H1 (cell line): ENCODE results near the gene RPS6KC1. TPM values are rescaled to one million over a fixed set of nuclear protein-coding genes. Genes with fewer than 3 reads are reported as not detected.

Experiments used
- CTCF ChIA-PET: fragments of 300-600 bp; sonication (Branson Sonifier 250); formaldehyde crosslinking; loops from one replicate; lab custom pipeline; 2021; ENCODE audit not compliant: partially characterized antibody; lab: Charles Lee
- POLR2A ChIA-PET: fragments of 300-600 bp; sonication (Branson Sonifier 250); formaldehyde crosslinking; loops from one replicate; lab custom pipeline; 2021; ENCODE audit warnings: inconsistent platforms; ENCODE audit not compliant: partially characterized antibody; lab: Charles Lee
- DNase-seq, 2 experiments: peaks; one replicate each; pipeline versions ENCODE4 v3.0.0 to v3.0.0-alpha.2; 2010 to 2022; ENCODE audit warnings: low spot score in 2 of 2, low read depth in 1 of 2, mixed read lengths in 1 of 2
- FAIRE-seq: peaks from 2 replicates; lab custom pipeline; 2011; peaks lifted over from hg19 to GRCh38; lab: Jason Lieb, UNC
- H2AFZ ChIP-seq: 2 replicates; pipeline ENCODE4 v1.8.1; 2012; ENCODE audit warnings: low read length, inconsistent platforms
- H2AK5ac ChIP-seq: 2 replicates; pipeline ENCODE4 v1.6.1; 2013; ENCODE audit warnings: low read depth, low read length
- H2BK120ac ChIP-seq: replicated peaks from 2 replicates; pipeline ENCODE3; 2013; ENCODE audit warnings: low read depth, low read length, inconsistent platforms
- H2BK12ac ChIP-seq: 2 replicates; pipeline ENCODE4 v1.6.1; 2013; ENCODE audit warnings: low read depth, low read length
- H2BK15ac ChIP-seq: 2 replicates; pipeline ENCODE4 v1.6.1; 2013; ENCODE audit warnings: low read length
- H2BK20ac ChIP-seq: 2 replicates; pipeline ENCODE4 v1.6.1; 2013; ENCODE audit warnings: low read length
- H2BK5ac ChIP-seq: 2 replicates; pipeline ENCODE4 v1.6.1; 2013; ENCODE audit warnings: low read depth, low read length
- H3K14ac ChIP-seq: 2 replicates; pipeline ENCODE4 v1.6.1; 2013; ENCODE audit warnings: inconsistent platforms; ENCODE audit not compliant: insufficient read length
- H3K18ac ChIP-seq: 2 replicates; pipeline ENCODE4 v1.6.1; 2013; ENCODE audit warnings: low read length; ENCODE audit errors: extremely low read depth
- H3K23ac ChIP-seq: 2 replicates; pipeline ENCODE4 v1.6.1; 2013; ENCODE audit warnings: inconsistent platforms; ENCODE audit not compliant: insufficient read length
- H3K23me2 ChIP-seq: 2 replicates; pipeline ENCODE4 v1.6.1; 2013; ENCODE audit warnings: low read depth, low read length
- H3K27ac ChIP-seq: 2 replicates; pipeline ENCODE4 v1.6.1; 2011; ENCODE audit warnings: low read depth, low read length, inconsistent platforms
- H3K27me3 ChIP-seq, 4 experiments: replicated peaks in 1 of 4; 1 replicate in 1 of 4; 2 replicates in 3 of 4; pipeline versions ENCODE4 v1.6.1 to v1.8.1; 2011 to 2013; ENCODE audit warnings: low read length in 3 of 4, mild to moderate bottlenecking in 3 of 4, inconsistent platforms in 2 of 4, mixed read lengths in 2 of 4, moderate library complexity in 1 of 4; ENCODE audit not compliant: control insufficient read depth in 3 of 4, insufficient read depth in 3 of 4; ENCODE audit errors: extremely low read depth in 1 of 4
- H3K36me3 ChIP-seq, 4 experiments: 2 replicates each; pipeline versions ENCODE4 v1.6.1 to v1.8.1; 2011 to 2013; ENCODE audit warnings: mild to moderate bottlenecking in 4 of 4, low read length in 3 of 4, moderate library complexity in 2 of 4, control low read depth in 1 of 4, inconsistent platforms in 1 of 4; ENCODE audit not compliant: insufficient read depth in 4 of 4, control insufficient read depth in 2 of 4
- H3K4ac ChIP-seq: replicated peaks from 2 replicates; pipeline ENCODE3; 2013; ENCODE audit warnings: low read length, low read depth, mixed read lengths, inconsistent platforms; ENCODE audit not compliant: insufficient read length
- H3K4me1 ChIP-seq, 4 experiments: replicated peaks in 1 of 4; 1 replicate in 1 of 4; 2 replicates in 3 of 4; pipeline versions ENCODE4 v1.6.1 to v1.8.1; 2011 to 2013; ENCODE audit warnings: low read length in 3 of 4, inconsistent platforms in 2 of 4, mixed read lengths in 1 of 4; ENCODE audit not compliant: insufficient read depth in 4 of 4, control insufficient read depth in 3 of 4
- H3K4me2 ChIP-seq, 2 experiments: 2 replicates each; pipeline versions ENCODE4 v1.6.1 to v1.8.1; 2011 to 2013; ENCODE audit warnings: low read depth in 2 of 2, low read length in 2 of 2, control low read depth in 1 of 2, inconsistent platforms in 1 of 2, mild to moderate bottlenecking in 1 of 2; ENCODE audit not compliant: insufficient read depth in 1 of 2
- H3K4me3 ChIP-seq, 4 experiments: fragments of 200-600, 300-600 bp in 1 of 4; sonication (generic), shearing (Covaris generic), sonication (Bioruptor Twin) in 1 of 4; 2 replicates each; pipeline versions ENCODE4 v1.5.1 to v1.8.1; 2011 to 2016; ENCODE audit warnings: low read length in 4 of 4, low read depth in 3 of 4, control low read depth in 2 of 4, inconsistent platforms in 2 of 4, mild to moderate bottlenecking in 2 of 4, mixed read lengths in 1 of 4, moderate library complexity in 1 of 4; ENCODE audit not compliant: insufficient read depth in 2 of 4; ENCODE audit errors: extremely low read depth in 1 of 4
- H3K56ac ChIP-seq: replicated peaks from 2 replicates; pipeline ENCODE3; 2013; ENCODE audit warnings: low read depth, mild to moderate bottlenecking, mixed read lengths, low read length, inconsistent platforms; ENCODE audit not compliant: insufficient read length
- H3K79me1 ChIP-seq: 2 replicates; pipeline ENCODE4 v1.6.1; 2013; ENCODE audit warnings: low read depth, low read length, control low read depth
- H3K79me2 ChIP-seq, 2 experiments: 2 replicates each; pipeline versions ENCODE4 v1.6.1 to v1.8.1; 2012 to 2013; ENCODE audit warnings: low read length in 2 of 2, mild to moderate bottlenecking in 2 of 2, inconsistent platforms in 1 of 2; ENCODE audit not compliant: insufficient read depth in 2 of 2, control insufficient read depth in 1 of 2
- H3K9ac ChIP-seq, 4 experiments: replicated peaks in 1 of 4; 1 replicate in 1 of 4; 2 replicates in 3 of 4; pipeline versions ENCODE4 v1.6.1 to v1.8.1; 2011 to 2013; ENCODE audit warnings: low read depth in 3 of 4, low read length in 3 of 4, control low read depth in 2 of 4, mild to moderate bottlenecking in 2 of 4, moderate library complexity in 2 of 4, inconsistent platforms in 1 of 4; ENCODE audit errors: extremely low read depth in 1 of 4
- H3K9me3 ChIP-seq, 2 experiments: 2 replicates each; pipeline versions ENCODE4 v1.6.1 to v1.8.1; 2012 to 2013; ENCODE audit warnings: mild to moderate bottlenecking in 2 of 2, moderate library complexity in 2 of 2, control low read depth in 1 of 2, inconsistent platforms in 1 of 2, low read depth in 1 of 2, low read length in 1 of 2, mixed read lengths in 1 of 2; ENCODE audit not compliant: insufficient read depth in 2 of 2
- H4K20me1 ChIP-seq, 2 experiments: replicated peaks in 1 of 2; 2 replicates each; pipeline versions ENCODE3 to v1.8.1; 2011 to 2013; ENCODE audit warnings: inconsistent platforms in 2 of 2, low read length in 2 of 2, mild to moderate bottlenecking in 1 of 2; ENCODE audit not compliant: insufficient read depth in 2 of 2, control insufficient read depth in 1 of 2
- H4K5ac ChIP-seq: 2 replicates; pipeline ENCODE4 v1.6.1; 2013; ENCODE audit warnings: low read length, low read depth, mixed read lengths, inconsistent platforms; ENCODE audit not compliant: insufficient read length
- H4K8ac ChIP-seq: 2 replicates; pipeline ENCODE4 v1.8.0; 2013; ENCODE audit warnings: mild to moderate bottlenecking, moderate library complexity, low read length, inconsistent platforms; ENCODE audit not compliant: insufficient read depth; ENCODE audit errors: extremely low read depth
- H4K91ac ChIP-seq: replicated peaks from 2 replicates; pipeline ENCODE3; 2013; ENCODE audit warnings: low read length, mixed read lengths, inconsistent platforms; ENCODE audit not compliant: insufficient read length
- SAP30 ChIP-seq: fragments of 300-600 bp; sonication (generic); IDR thresholded peaks from 2 replicates; pipeline ENCODE4 v1.7.1; 2012; ENCODE audit warnings: low read length, moderate library complexity, mild to moderate bottlenecking, inconsistent platforms; ENCODE audit not compliant: insufficient read depth, insufficient replicate concordance
- SP1 ChIP-seq: IDR thresholded peaks from 2 replicates; pipeline ENCODE4 v1.6.1; 2011; ENCODE audit warnings: low read depth, low read length
- TCF12 ChIP-seq: IDR thresholded peaks from 2 replicates; pipeline ENCODE4 v1.6.1; 2011; ENCODE audit warnings: low read depth, mild to moderate bottlenecking, low read length
- WGBS, 2 experiments: shearing (Covaris generic) in 1 of 2; methylation state at CpG; one replicate each; pipeline versions ENCODE4 v1.1.6 to v1.1.7; 2013 to 2015; ENCODE audit warnings: low lambda C conversion rate in 2 of 2, mixed read lengths in 2 of 2, inconsistent platforms in 1 of 2, low coverage in 1 of 2, missing lambda C conversion rate in 1 of 2; ENCODE audit not compliant: insufficient replicate concordance in 2 of 2, insufficient coverage in 1 of 2, insufficient read length in 1 of 2; ENCODE audit errors: extremely low coverage in 1 of 2, missing lambda C conversion rate in 1 of 2; 5-methylcytosine and 5-hydroxymethylcytosine counted together
- polyA plus RNA-seq, 7 experiments: library from polyadenylated mRNA; depleted of rRNA in 3 of 7; stranded (reverse) in 5 of 7; unstranded in 2 of 7; fragments of >200 nt in 5 of 7; fragments of 200-250 nt in 2 of 7; gene quantifications; 1 replicate in 5 of 7; 2 replicates in 1 of 7; 4 replicates in 1 of 7; pipeline versions ENCODE4 v1.2.1 to v1.2.3, GENCODE V29; 2011 to 2013; ENCODE audit warnings: missing spikeins in 2 of 7, mixed read lengths in 2 of 7
- total RNA-seq: library from RNA; stranded (reverse); fragmentation: NEBNext Ultra II Directional; extraction: Animal tissue kit (Norgen Biotek cat#: 25700); gene quantifications from 2 replicates; pipeline ENCODE4 v1.2.1, GENCODE V29; 2021

Gene RPS6KC1
- total and polyA plus RNA-seq, 2 of the 8 experiments (the other 6 are each of a cell fraction or from before 2014, with no cell fraction given), result 4.9 to 17.6 TPM

DNA sequence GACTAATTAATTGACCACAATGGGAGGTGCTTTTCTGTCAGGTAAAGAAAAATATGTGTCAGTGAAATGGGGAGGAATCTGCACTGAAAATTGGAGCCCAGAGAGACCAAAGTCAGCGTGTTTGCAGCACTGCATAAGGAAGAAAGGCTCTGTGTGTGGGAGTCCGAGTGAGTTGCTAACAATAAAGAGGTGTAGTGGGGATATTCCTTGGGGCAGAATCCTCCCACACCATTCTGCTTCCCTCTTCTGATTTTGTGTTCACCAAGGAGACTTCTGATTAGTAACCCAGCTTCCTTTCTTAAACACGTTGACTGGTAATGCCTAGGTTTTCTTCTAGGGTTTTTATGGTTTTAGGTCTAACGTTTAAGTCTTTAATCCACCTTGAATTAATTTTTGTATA lies 240.5 kb downstream of the RPS6KC1 start:
- Histone ChIP-seq H2AFZ (no peak overlapping the region), H3K27ac (no peak overlapping the region), H4K5ac (no peak overlapping the region), H3K4ac (no peak overlapping the region), H3K27me3 (no peaks in the 10 kb centered on the region), H2BK12ac (no peak overlapping the region), H3K18ac (no peak overlapping the region), H4K91ac (no peak overlapping the region), H3K4me2 (no peak overlapping the region), H2AK5ac (no peak overlapping the region), H3K23me2 (no peaks in the 10 kb centered on the region), H2BK120ac (no peak overlapping the region), H2BK15ac (no peak overlapping the region), H3K4me3 (no peak overlapping the region), H3K79me1 (no peaks in the 10 kb centered on the region), H3K56ac (no peak overlapping the region), H3K36me3 (no peaks in the 10 kb centered on the region), H3K14ac (no peak overlapping the region), H2BK20ac (no peak overlapping the region), H3K4me1 (peaks cover 0 to 5% (median 0%) of the 10 kb centered on the region in 4 experiments; a peak in 1 of 7 replicates), H3K9me3 (no peaks in the 10 kb centered on the region; a peak in 1 of 4 replicates), H3K9ac (no peak overlapping the region), H4K20me1 (no peaks in the 10 kb centered on the region), H4K8ac (no peak overlapping the region), H3K79me2 (no peaks in the 10 kb centered on the region), H3K23ac (no peak overlapping the region), H2BK5ac (no peak overlapping the region)
- DNase-seq (no peak), FAIRE-seq (no peak)
- CTCF ChIA-PET, result no interaction called here
- WGBS, 2 experiments, result 87% methylated on average over 4 of the region's 4 CpGs; no CpG with 5 or more reads in 1 of the 2 experiments
- no peak for TF ChIP-seq SAP30
- no peak for TF ChIP-seq TCF12
- no peak for TF ChIP-seq SP1
- POLR2A ChIA-PET, result no interaction called here
